IMR-90 (cell line): ENCODE data around the gene RMC1. TPM values are rescaled to one million over a fixed set of nuclear protein-coding genes. Genes with fewer than 3 reads are reported as not detected.

Experiments used
- ATAC-seq: fragments of 200-7000 bp; cut with Tn5 transposase; 2 replicates; pipeline ENCODE4 v1.9.1; 2020; ENCODE audit warnings: low read depth, mild to moderate bottlenecking, moderate library complexity
- BruUV-seq: library from RNA; stranded (reverse); fragments of 400-500 nt; replicated peaks from 2 replicates; lab custom pipeline; 2021; lab: Mats Ljungman, UMichigan
- CTCF ChIA-PET: fragments of 300-600 bp; formaldehyde crosslinking; extraction: SDS; loops from one replicate; lab custom pipeline; 2021; ENCODE audit warnings: antibody characterized with exemption; lab: Yijun Ruan, JAX
- POLR2A ChIA-PET: fragments of 300-600 bp; sonication (Branson Sonifier 250); formaldehyde crosslinking; loops from one replicate; lab custom pipeline; 2022; ENCODE audit warnings: antibody characterized with exemption; ENCODE audit not compliant: unreplicated experiment; lab: Charles Lee
- DNase-seq: peaks from one replicate; pipeline ENCODE4 v3.0.0; 2013
- H2AFZ ChIP-seq: replicated peaks from 2 replicates; pipeline ENCODE3; 2013; ENCODE audit warnings: low read length, mild to moderate bottlenecking; ENCODE audit not compliant: poor library complexity
- H2AK5ac ChIP-seq: 2 replicates; pipeline ENCODE4 v1.6.1; 2013; ENCODE audit warnings: low read depth, low read length, inconsistent platforms
- H2AK9ac ChIP-seq: replicated peaks from 2 replicates; pipeline ENCODE3; 2013; ENCODE audit warnings: mild to moderate bottlenecking, low read depth, low read length, moderate library complexity; ENCODE audit not compliant: poor library complexity
- H2BK120ac ChIP-seq: 2 replicates; pipeline ENCODE4 v1.6.1; 2013; ENCODE audit warnings: low read depth, low read length, inconsistent platforms
- H2BK15ac ChIP-seq: 3 replicates; pipeline ENCODE4 v1.6.1; 2013; ENCODE audit warnings: low read depth, low read length, inconsistent platforms
- H2BK20ac ChIP-seq: 2 replicates; pipeline ENCODE4 v1.6.1; 2013; ENCODE audit warnings: low read depth, mild to moderate bottlenecking, inconsistent platforms, low read length, moderate library complexity
- H2BK5ac ChIP-seq: 2 replicates; pipeline ENCODE4 v1.6.1; 2013; ENCODE audit warnings: mild to moderate bottlenecking, low read depth, low read length, inconsistent platforms; ENCODE audit not compliant: poor library complexity, severe bottlenecking
- H3K14ac ChIP-seq: replicated peaks from 2 replicates; pipeline ENCODE4 v1.6.1; 2013; ENCODE audit warnings: low read depth, low read length, inconsistent platforms
- H3K18ac ChIP-seq: 2 replicates; pipeline ENCODE4 v1.6.1; 2013; ENCODE audit warnings: low read depth, low read length, control low read depth
- H3K23ac ChIP-seq: 2 replicates; pipeline ENCODE4 v1.6.1; 2013; ENCODE audit warnings: low read depth, low read length, inconsistent platforms
- H3K27ac ChIP-seq: 2 replicates; pipeline ENCODE4 v1.5.1; 2013; ENCODE audit warnings: mild to moderate bottlenecking, control low read depth, low read length; ENCODE audit not compliant: insufficient read depth
- H3K27me3 ChIP-seq: 2 replicates; pipeline ENCODE4 v1.6.1; 2013; ENCODE audit warnings: low read length; ENCODE audit not compliant: control insufficient read depth, insufficient read depth
- H3K36me3 ChIP-seq: 2 replicates; pipeline ENCODE4 v1.6.1; 2013; ENCODE audit warnings: low read length, mixed read lengths; ENCODE audit not compliant: control insufficient read depth, insufficient read depth
- H3K4ac ChIP-seq: 2 replicates; pipeline ENCODE4 v1.6.1; 2013; ENCODE audit warnings: low read depth, low read length, inconsistent platforms
- H3K4me1 ChIP-seq: 2 replicates; pipeline ENCODE4 v1.6.1; 2013; ENCODE audit warnings: low read length, mixed read lengths; ENCODE audit not compliant: control insufficient read depth, insufficient read depth
- H3K4me2 ChIP-seq: 2 replicates; pipeline ENCODE4 v1.6.1; 2013; ENCODE audit warnings: low read depth, mild to moderate bottlenecking, control low read depth, low read length, moderate library complexity
- H3K4me3 ChIP-seq: 2 replicates; pipeline ENCODE4 v1.5.1; 2013; ENCODE audit warnings: low read depth, mild to moderate bottlenecking, control low read depth, low read length, moderate library complexity; ENCODE audit not compliant: insufficient read depth
- H3K56ac ChIP-seq: 2 replicates; pipeline ENCODE4 v1.6.1; 2013; ENCODE audit warnings: low read length, inconsistent platforms; ENCODE audit not compliant: insufficient read depth; ENCODE audit errors: extremely low read depth
- H3K79me1 ChIP-seq, 2 experiments: 2 replicates each; pipeline ENCODE4 v1.6.1; 2013; ENCODE audit warnings: low read length in 2 of 2, inconsistent platforms in 1 of 2, low read depth in 1 of 2
- H3K9ac ChIP-seq: 2 replicates; pipeline ENCODE4 v1.6.1; 2013; ENCODE audit warnings: low read depth, low read length, control low read depth
- H3K9me1 ChIP-seq: 2 replicates; pipeline ENCODE4 v1.6.1; 2013; ENCODE audit warnings: low read length, inconsistent platforms; ENCODE audit not compliant: insufficient read depth
- H3K9me3 ChIP-seq: 2 replicates; pipeline ENCODE4 v1.6.1; 2013; ENCODE audit warnings: low read length; ENCODE audit not compliant: control insufficient read depth, insufficient read depth
- H4K20me1 ChIP-seq: 2 replicates; pipeline ENCODE4 v1.6.1; 2013; ENCODE audit warnings: low read length, inconsistent platforms; ENCODE audit not compliant: insufficient read depth
- H4K5ac ChIP-seq: 2 replicates; pipeline ENCODE4 v1.6.1; 2013; ENCODE audit warnings: mild to moderate bottlenecking, low read depth, low read length, control low read depth
- H4K8ac ChIP-seq, 2 experiments: 2 replicates each; pipeline ENCODE4 v1.6.1; 2013; ENCODE audit warnings: low read depth in 2 of 2, low read length in 2 of 2, control low read depth in 1 of 2, inconsistent platforms in 1 of 2
- H4K91ac ChIP-seq: 2 replicates; pipeline ENCODE4 v1.6.1; 2013; ENCODE audit warnings: low read depth, low read length, inconsistent platforms; ENCODE audit not compliant: insufficient read depth
- BHLHE40 ChIP-seq: fragments of 150-350 bp; IDR thresholded peaks from 2 replicates; pipeline ENCODE4 v1.6.1; 2016; ENCODE audit warnings: mild to moderate bottlenecking, low read depth, low read length
- CEBPB ChIP-seq: IDR thresholded peaks from 2 replicates; pipeline ENCODE4 v1.6.1; 2012; ENCODE audit warnings: low read depth, low read length, improper control_type of control experiment
- CHD1 ChIP-seq: IDR thresholded peaks from 2 replicates; pipeline ENCODE4 v1.6.1; 2012; ENCODE audit warnings: low read depth, low read length, improper control_type of control experiment
- CTCF ChIP-seq: conservative IDR thresholded peaks from 2 replicates; pipeline ENCODE4 v1.5.1; 2012; ENCODE audit warnings: mild to moderate bottlenecking, low read depth, low read length, improper control_type of control experiment
- FOS ChIP-seq: fragments of 150-350 bp; IDR thresholded peaks from 2 replicates; pipeline ENCODE4 v1.6.1; 2016; ENCODE audit warnings: low read depth, low read length
- MAFK ChIP-seq: IDR thresholded peaks from 2 replicates; pipeline ENCODE4 v1.6.1; 2012; ENCODE audit warnings: low read depth, low read length, improper control_type of control experiment
- MAZ ChIP-seq: IDR thresholded peaks from 2 replicates; pipeline ENCODE4 v1.6.1; 2012; ENCODE audit warnings: low read depth, mild to moderate bottlenecking, low read length, improper control_type of control experiment, moderate library complexity, borderline replicate concordance
- MXI1 ChIP-seq: IDR thresholded peaks from 2 replicates; pipeline ENCODE4 v1.6.1; 2012; ENCODE audit warnings: low read depth, mild to moderate bottlenecking, low read length, moderate library complexity, borderline replicate concordance
- NFE2L2 ChIP-seq: fragments of 150-350 bp; IDR thresholded peaks from 2 replicates; pipeline ENCODE4 v1.6.1; 2016; ENCODE audit warnings: low read depth, mild to moderate bottlenecking, low read length
- POLR2A ChIP-seq: IDR thresholded peaks from 2 replicates; pipeline ENCODE4 v1.6.1; 2012; ENCODE audit warnings: mild to moderate bottlenecking, low read depth, low read length
- RAD21 ChIP-seq: IDR thresholded peaks from 2 replicates; pipeline ENCODE4 v1.6.1; 2012; ENCODE audit warnings: low read length, improper control_type of control experiment
- RCOR1 ChIP-seq: IDR thresholded peaks from 2 replicates; pipeline ENCODE4 v1.6.1; 2012; ENCODE audit warnings: mild to moderate bottlenecking, low read length, improper control_type of control experiment; ENCODE audit not compliant: insufficient replicate concordance
- RFX5 ChIP-seq: IDR thresholded peaks from 2 replicates; pipeline ENCODE4 v1.8.0; 2012; ENCODE audit warnings: low read depth, mild to moderate bottlenecking, low read length, moderate library complexity
- SMC3 ChIP-seq: fragments of 150-350 bp; IDR thresholded peaks from 2 replicates; pipeline ENCODE4 v1.6.1; 2016; ENCODE audit warnings: low read depth, mild to moderate bottlenecking, antibody characterized with exemption, low read length, moderate library complexity
- USF2 ChIP-seq: fragments of 150-350 bp; IDR thresholded peaks from 2 replicates; pipeline ENCODE4 v1.6.1; 2017; ENCODE audit warnings: mild to moderate bottlenecking, antibody characterized with exemption, low read length, low read depth
- WGBS, 2 experiments: methylation state at CpG; one replicate each; pipeline versions ENCODE4 v1.1.5 to v1.1.7; 2013; ENCODE audit warnings: missing lambda C conversion rate in 2 of 2; ENCODE audit not compliant: insufficient read length in 1 of 2; ENCODE audit errors: extremely low coverage in 2 of 2; 5-methylcytosine and 5-hydroxymethylcytosine counted together
- dilution Hi-C: fragments of 300-500 bp; cut with HindIII; formaldehyde crosslinking; loops from one replicate; pipeline ENCODE4 v1.14.3; 2018; ENCODE audit warnings: low sequenced_read_pairs; ENCODE audit not compliant: unreplicated experiment
- in situ Hi-C: fragments of 300-500 bp; cut with MboI; formaldehyde crosslinking; loops from 3 replicates; pipeline ENCODE4 v1.14.3; 2019; ENCODE audit warnings: low sequenced_read_pairs, inconsistent platforms, mixed read lengths
- intact Hi-C: fragments of 100-400 bp; cut with micrococcal nuclease; formaldehyde crosslinking; loops from 2 replicates; pipeline ENCODE4 v1.10.0; 2022
- polyA plus RNA-seq, 3 experiments: library from polyadenylated mRNA; depleted of rRNA; stranded (reverse); fragments of >200 nt; gene quantifications; 2 replicates each; pipeline ENCODE4 v1.2.3, GENCODE V29; 2012; ENCODE audit warnings: low replicate concordance in 1 of 3
- total RNA-seq: library from RNA; depleted of rRNA; stranded (reverse); fragments of >200 nt; gene quantifications from 2 replicates; pipeline ENCODE4 v1.2.3, GENCODE V29; 2012

Gene RMC1
- total and polyA plus RNA-seq, 2 of the 4 experiments (the other 2 are of a cell fraction) = 14.2 to 18.0 TPM

GRCh38 chr18:23515911-23516546 is 12.7 kb downstream of the RMC1 start (continued):
- TF ChIP-seq CEBPB = no peak
- TF ChIP-seq POLR2A = no peak

- Histone ChIP-seq H4K20me1 (peaks cover 15% of the 10 kb centered on the region; the same call in 1 of the 2 replicates), H2BK20ac (no peak overlapping the region), H3K79me1 (peaks cover 0 to 16% of the 10 kb centered on the region in 2 experiments; a peak in 3 of 4 replicates), H3K4me1 (peaks cover 8% of the 10 kb centered on the region), H3K14ac (no peak overlapping the region), H3K4me3 (no peak overlapping the region), H4K91ac (no peak overlapping the region), H2AFZ (no peak overlapping the region), H4K5ac (no peak overlapping the region), H2AK9ac (no peak overlapping the region), H3K9ac (no peak overlapping the region), H2BK5ac (no peak overlapping the region), H3K23ac (no peak overlapping the region), H2BK120ac (no peak overlapping the region), H2AK5ac (no peak overlapping the region), H3K9me1 (peaks cover 17% of the 10 kb centered on the region), H3K4ac (no peak overlapping the region), H3K9me3 (no peaks in the 10 kb centered on the region), H3K56ac (no peak overlapping the region), H2BK15ac (no peak overlapping the region), H4K8ac (no peak overlapping the region), H3K36me3 (peaks cover 49% of the 10 kb centered on the region), H3K4me2 (no peak overlapping the region), H3K27ac (no peak overlapping the region), H3K27me3 (no peaks in the 10 kb centered on the region), H3K18ac (no peak overlapping the region)
- in situ Hi-C loops = loop anchor here (5.0 to 10.0 kb wide), 2 partner anchors 183 to 285 kb away; no protein-coding TSS in a partner anchor
- dilution Hi-C loops = no loop called here
- DNase-seq = peak; percentile 15
- intact Hi-C loops = no loop called here
- BruUV-seq = no TSS peak
- POLR2A ChIA-PET = no interaction called here
- no peak for ATAC-seq
- no CpG with 5 or more reads among the region's 4 CpGs for WGBS, 2 experiments
- CTCF ChIA-PET = no interaction called here
- TF ChIP-seq RFX5 (no peak), RCOR1 (no peak), BHLHE40 (no peak), CHD1 (no peak), MXI1 (no peak), RAD21 (no peak), NFE2L2 (no peak), CEBPB (no peak), FOS (no peak), CTCF (no peak), SMC3 (no peak), USF2 (no peak), MAZ (no peak), MAFK (no peak)
Observed at GRCh38 chr18:23519734-23520133, 16.4 kb downstream of the RMC1 start.
